ENCODE measurements around the gene BCL2.

- TF ChIP-seq CTCF (conservative IDR thresholded peaks at IDR 0.05; ENCODE audit: low read length) (peak; percentile 78), EZH2phosphoT487 (IDR thresholded peaks at IDR 0.05; ENCODE audit: borderline replicate concordance, low read depth, low read length) (no peak)
Measured at GRCh38 chr18:63339920-63340484, 20.4 kb upstream of the BCL2 start.
